Stimulated activated naive CD8-positive, alpha-beta T cell treated with anti-CD3 and anti-CD28 coated beads, Interleukin-15, Interleukin-2, amounts not matched to agents 100 ng/mL and 50 ng/mL, for 24 hours (primary cell): ENCODE data around the gene MINK1.

Experiments
- H3K27ac Mint-ChIP-seq: one replicate; pipeline ENCODE4 v1.8.0; 2021; ENCODE audit warnings: mild to moderate bottlenecking, mixed read lengths
- H3K27me3 Mint-ChIP-seq: one replicate; pipeline ENCODE4 v1.8.0; 2021; ENCODE audit warnings: mixed read lengths
- H3K36me3 Mint-ChIP-seq: one replicate; pipeline ENCODE4 v1.8.0; 2021; ENCODE audit warnings: low read depth, mixed read lengths
- H3K4me1 Mint-ChIP-seq: one replicate; pipeline ENCODE4 v1.8.0; 2021; ENCODE audit warnings: low read depth, mixed read lengths
- H3K4me3 Mint-ChIP-seq: one replicate; pipeline ENCODE4 v1.8.0; 2021; ENCODE audit warnings: mild to moderate bottlenecking, mixed read lengths
- H3K9me3 Mint-ChIP-seq: one replicate; pipeline ENCODE4 v1.8.0; 2021; ENCODE audit warnings: mixed read lengths

The MINK1 gene

GRCh38 chr17:4944554-4945175 is 111.5 kb downstream of the MINK1 start:
- peaks cover 71% of the 10 kb centered on the region for H3K36me3 Mint-ChIP-seq
- no peaks in the 10 kb centered on the region for H3K9me3 Mint-ChIP-seq
- no peaks in the 10 kb centered on the region for H3K27me3 Mint-ChIP-seq
- H3K27ac Mint-ChIP-seq, result peak overlapping the region; percentile 98
- peak overlapping the region; percentile 93 for H3K4me3 Mint-ChIP-seq
- peaks cover 58% of the 10 kb centered on the region for H3K4me1 Mint-ChIP-seq

GRCh38 chr17:4945176-4945943 is 112.2 kb downstream of the MINK1 start:
- Mint-ChIP-seq H3K27ac (peak overlapping the region; percentile 98), H3K36me3 (peaks cover 70% of the 10 kb centered on the region), H3K4me1 (peaks cover 61% of the 10 kb centered on the region)

GRCh38 chr17:4945944-4946280 is 112.8 kb downstream of the MINK1 start:
- peak overlapping the region; percentile 98 for H3K27ac Mint-ChIP-seq
- H3K36me3 Mint-ChIP-seq, result peaks cover 64% of the 10 kb centered on the region
- peaks cover 67% of the 10 kb centered on the region for H3K4me1 Mint-ChIP-seq
- H3K27me3 Mint-ChIP-seq, result no peaks in the 10 kb centered on the region
- H3K9me3 Mint-ChIP-seq, result no peaks in the 10 kb centered on the region
- H3K4me3 Mint-ChIP-seq, result peak overlapping the region; percentile 93

More at GRCh38 chr17:4945176-4945943, 112.2 kb downstream of the MINK1 start:
- Mint-ChIP-seq H3K4me3 (peak overlapping the region; percentile 93), H3K27me3 (no peaks in the 10 kb centered on the region), H3K9me3 (no peaks in the 10 kb centered on the region)

GRCh38 chr17:4946312-4946976 is 113.3 kb downstream of the MINK1 start:
- peak overlapping the region; percentile 98 for H3K27ac Mint-ChIP-seq
- H3K4me1 Mint-ChIP-seq, result peaks cover 67% of the 10 kb centered on the region
- H3K4me3 Mint-ChIP-seq, result peak overlapping the region; percentile 93
- no peaks in the 10 kb centered on the region for H3K9me3 Mint-ChIP-seq
- H3K36me3 Mint-ChIP-seq, result peaks cover 59% of the 10 kb centered on the region
- no peaks in the 10 kb centered on the region for H3K27me3 Mint-ChIP-seq

- peaks cover 65% of the 10 kb centered on the region for H3K4me1 Mint-ChIP-seq
- peaks cover 54% of the 10 kb centered on the region for H3K36me3 Mint-ChIP-seq
Observed at GRCh38 chr17:4947010-4947410, 113.9 kb downstream of the MINK1 start.

More at GRCh38 chr17:4947010-4947410, 113.9 kb downstream of the MINK1 start:
- no peaks in the 10 kb centered on the region for H3K9me3 Mint-ChIP-seq
- H3K27ac Mint-ChIP-seq, result peak overlapping the region; percentile 98
- H3K27me3 Mint-ChIP-seq, result no peaks in the 10 kb centered on the region
- peak overlapping the region; percentile 93 for H3K4me3 Mint-ChIP-seq
